ENCODE measurements around the gene FAM107B. TPM values are rescaled to one million over a fixed set of nuclear protein-coding genes. Genes with fewer than 3 reads are reported as not detected.

The FAM107B gene
- total and polyA plus RNA-seq, 2 experiments from 2014 or later, result 11.0 to 17.6 TPM

DNA sequence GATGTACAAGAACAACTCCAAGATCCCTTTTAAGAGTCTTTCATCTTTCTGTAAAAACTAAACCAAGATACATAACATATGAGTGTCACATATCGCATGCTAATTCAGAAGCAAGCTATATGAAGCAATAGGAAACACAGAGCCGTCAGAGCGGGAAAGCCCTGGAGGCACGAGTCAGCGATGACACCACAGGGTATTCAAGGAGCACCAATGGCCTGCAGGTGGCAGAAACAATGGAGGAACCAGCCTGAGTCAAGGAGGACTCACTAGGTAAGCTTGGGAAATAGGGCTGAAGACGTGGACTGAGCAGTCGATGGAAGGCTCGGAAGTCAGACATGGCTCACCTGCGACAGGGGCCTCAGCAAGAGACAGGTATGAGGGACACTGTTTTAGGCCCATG, 214.4 kb downstream of the FAM107B start:
- Histone ChIP-seq H3K4me2 (peak overlapping the region; percentile 27; the same call in 1 of the 2 replicates), H3K9me2 (ENCODE audit: insufficient read depth) (no peaks in the 10 kb centered on the region), H3K36me3 (ENCODE audit: insufficient read depth) (no peaks in the 10 kb centered on the region), H3K4me1 (ENCODE audit: insufficient read depth) (peaks cover 23% of the 10 kb centered on the region), H3K27ac (ENCODE audit: low read depth) (no peak overlapping the region), H3F3A (replicated peaks; ENCODE audit: low read depth) (no peaks in the 10 kb centered on the region), H3K27me3 (ENCODE audit: insufficient read depth) (no peaks in the 10 kb centered on the region), H3K79me2 (replicated peaks; ENCODE audit: insufficient read depth) (peaks cover 28% of the 10 kb centered on the region), H3K4me3 (no peak overlapping the region), H2AFZ (no peak overlapping the region), H4K20me1 (replicated peaks; ENCODE audit: insufficient read depth) (peaks cover 6% of the 10 kb centered on the region)
- ATAC-seq, result peak; percentile 62
- TF ChIP-seq ZNF114 (CRISPR knock-in tag; IDR thresholded peaks at IDR 0.05) (no peak), CREB1 (CRISPR knock-in tag; IDR thresholded peaks at IDR 0.05; ENCODE audit: low read depth) (peak; percentile 67), ZNF331 (CRISPR knock-in tag; IDR thresholded peaks at IDR 0.05; ENCODE audit: low read depth) (no peak)
- TF ChIP-seq, protein P1, sequence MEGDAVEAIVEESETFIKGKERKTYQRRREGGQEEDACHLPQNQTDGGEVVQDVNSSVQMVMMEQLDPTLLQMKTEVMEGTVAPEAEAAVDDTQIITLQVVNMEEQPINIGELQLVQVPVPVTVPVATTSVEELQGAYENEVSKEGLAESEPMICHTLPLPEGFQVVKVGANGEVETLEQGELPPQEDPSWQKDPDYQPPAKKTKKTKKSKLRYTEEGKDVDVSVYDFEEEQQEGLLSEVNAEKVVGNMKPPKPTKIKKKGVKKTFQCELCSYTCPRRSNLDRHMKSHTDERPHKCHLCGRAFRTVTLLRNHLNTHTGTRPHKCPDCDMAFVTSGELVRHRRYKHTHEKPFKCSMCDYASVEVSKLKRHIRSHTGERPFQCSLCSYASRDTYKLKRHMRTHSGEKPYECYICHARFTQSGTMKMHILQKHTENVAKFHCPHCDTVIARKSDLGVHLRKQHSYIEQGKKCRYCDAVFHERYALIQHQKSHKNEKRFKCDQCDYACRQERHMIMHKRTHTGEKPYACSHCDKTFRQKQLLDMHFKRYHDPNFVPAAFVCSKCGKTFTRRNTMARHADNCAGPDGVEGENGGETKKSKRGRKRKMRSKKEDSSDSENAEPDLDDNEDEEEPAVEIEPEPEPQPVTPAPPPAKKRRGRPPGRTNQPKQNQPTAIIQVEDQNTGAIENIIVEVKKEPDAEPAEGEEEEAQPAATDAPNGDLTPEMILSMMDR (conservative IDR thresholded peaks at IDR 0.05; ENCODE audit: low read depth in 2 of 2), result peak in 1 of 2 experiments; percentile 49; a peak in 2 of 4 replicates
- no peaks in the 10 kb centered on the region for H3K9me3 Mint-ChIP-seq
- H3K4me1 Mint-ChIP-seq, result peaks cover 54% of the 10 kb centered on the region
- no peak overlapping the region for H3K27ac Mint-ChIP-seq
- peak; percentile 59 for DNase-seq (ENCODE audit: low spot score)
- H3K4me3 Mint-ChIP-seq, result no peak overlapping the region
- H3K27me3 Mint-ChIP-seq (ENCODE audit: insufficient read depth, low read depth, poor library complexity), result peaks cover 8% of the 10 kb centered on the region
- H3K36me3 Mint-ChIP-seq (ENCODE audit: low read depth), result no peaks in the 10 kb centered on the region; the same call in 2 of the 3 replicates

DNA sequence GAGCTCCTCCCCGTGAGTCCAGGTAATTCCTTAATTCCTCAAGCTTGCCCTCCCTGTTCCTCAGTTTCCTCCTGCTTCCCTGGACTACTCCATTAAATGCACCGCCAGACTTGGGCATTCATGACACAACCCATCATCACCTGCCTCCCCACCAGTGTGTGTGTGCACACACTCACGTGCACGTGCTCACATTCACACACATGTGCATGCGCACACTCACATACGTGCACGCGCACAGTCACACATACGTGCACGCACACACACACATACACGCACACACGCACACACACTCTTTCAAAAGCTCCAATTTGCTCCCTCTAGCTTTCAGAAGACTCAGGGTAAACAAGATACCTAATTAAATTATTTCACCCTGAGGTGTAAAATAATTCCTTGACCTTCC, 216.7 kb downstream of the FAM107B start:
- Histone ChIP-seq H4K20me1 (replicated peaks; ENCODE audit: insufficient read depth) (peaks cover 3% of the 10 kb centered on the region; the same call in 1 of the 2 replicates), H3K9me2 (ENCODE audit: insufficient read depth) (no peaks in the 10 kb centered on the region), H3K4me2 (no peak overlapping the region), H2AFZ (no peak overlapping the region), H3K4me3 (no peak overlapping the region), H3K4me1 (ENCODE audit: insufficient read depth) (peaks cover 37% of the 10 kb centered on the region), H3K27ac (ENCODE audit: low read depth) (no peak overlapping the region), H3K36me3 (ENCODE audit: insufficient read depth) (no peaks in the 10 kb centered on the region), H3K27me3 (ENCODE audit: insufficient read depth) (no peaks in the 10 kb centered on the region), H3K79me2 (replicated peaks; ENCODE audit: insufficient read depth) (peaks cover 32% of the 10 kb centered on the region), H3F3A (replicated peaks; ENCODE audit: low read depth) (no peaks in the 10 kb centered on the region)
- Mint-ChIP-seq H3K4me1 (peaks cover 63% of the 10 kb centered on the region), H3K27ac (peak overlapping the region; percentile 67; the same call in 1 of the 2 replicates), H3K27me3 (ENCODE audit: insufficient read depth, low read depth, poor library complexity) (peaks cover 5% of the 10 kb centered on the region), H3K36me3 (ENCODE audit: low read depth) (no peaks in the 10 kb centered on the region), H3K4me3 (no peak overlapping the region), H3K9me3 (no peaks in the 10 kb centered on the region)
- DNase-seq (ENCODE audit: low spot score) (no peak), ATAC-seq (no peak)
- TF ChIP-seq, protein P1 (conservative IDR thresholded peaks at IDR 0.05; ENCODE audit: low read depth in 2 of 2), result no peak
- TF ChIP-seq STAT1 (IDR thresholded peaks at IDR 0.05; ENCODE audit: unreplicated experiment) (no peak), ZNF331 (CRISPR knock-in tag; IDR thresholded peaks at IDR 0.05; ENCODE audit: low read depth) (no peak), EZH2phosphoT487 (IDR thresholded peaks at IDR 0.05; ENCODE audit: unreplicated experiment) (no peak), ZNF114 (CRISPR knock-in tag; IDR thresholded peaks at IDR 0.05) (no peak)
- TF ChIP-seq, protein P2, sequence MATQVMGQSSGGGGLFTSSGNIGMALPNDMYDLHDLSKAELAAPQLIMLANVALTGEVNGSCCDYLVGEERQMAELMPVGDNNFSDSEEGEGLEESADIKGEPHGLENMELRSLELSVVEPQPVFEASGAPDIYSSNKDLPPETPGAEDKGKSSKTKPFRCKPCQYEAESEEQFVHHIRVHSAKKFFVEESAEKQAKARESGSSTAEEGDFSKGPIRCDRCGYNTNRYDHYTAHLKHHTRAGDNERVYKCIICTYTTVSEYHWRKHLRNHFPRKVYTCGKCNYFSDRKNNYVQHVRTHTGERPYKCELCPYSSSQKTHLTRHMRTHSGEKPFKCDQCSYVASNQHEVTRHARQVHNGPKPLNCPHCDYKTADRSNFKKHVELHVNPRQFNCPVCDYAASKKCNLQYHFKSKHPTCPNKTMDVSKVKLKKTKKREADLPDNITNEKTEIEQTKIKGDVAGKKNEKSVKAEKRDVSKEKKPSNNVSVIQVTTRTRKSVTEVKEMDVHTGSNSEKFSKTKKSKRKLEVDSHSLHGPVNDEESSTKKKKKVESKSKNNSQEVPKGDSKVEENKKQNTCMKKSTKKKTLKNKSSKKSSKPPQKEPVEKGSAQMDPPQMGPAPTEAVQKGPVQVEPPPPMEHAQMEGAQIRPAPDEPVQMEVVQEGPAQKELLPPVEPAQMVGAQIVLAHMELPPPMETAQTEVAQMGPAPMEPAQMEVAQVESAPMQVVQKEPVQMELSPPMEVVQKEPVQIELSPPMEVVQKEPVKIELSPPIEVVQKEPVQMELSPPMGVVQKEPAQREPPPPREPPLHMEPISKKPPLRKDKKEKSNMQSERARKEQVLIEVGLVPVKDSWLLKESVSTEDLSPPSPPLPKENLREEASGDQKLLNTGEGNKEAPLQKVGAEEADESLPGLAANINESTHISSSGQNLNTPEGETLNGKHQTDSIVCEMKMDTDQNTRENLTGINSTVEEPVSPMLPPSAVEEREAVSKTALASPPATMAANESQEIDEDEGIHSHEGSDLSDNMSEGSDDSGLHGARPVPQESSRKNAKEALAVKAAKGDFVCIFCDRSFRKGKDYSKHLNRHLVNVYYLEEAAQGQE (IDR thresholded peaks at IDR 0.05; ENCODE audit: unreplicated experiment), result no peak
- TF ChIP-seq, protein P3, sequence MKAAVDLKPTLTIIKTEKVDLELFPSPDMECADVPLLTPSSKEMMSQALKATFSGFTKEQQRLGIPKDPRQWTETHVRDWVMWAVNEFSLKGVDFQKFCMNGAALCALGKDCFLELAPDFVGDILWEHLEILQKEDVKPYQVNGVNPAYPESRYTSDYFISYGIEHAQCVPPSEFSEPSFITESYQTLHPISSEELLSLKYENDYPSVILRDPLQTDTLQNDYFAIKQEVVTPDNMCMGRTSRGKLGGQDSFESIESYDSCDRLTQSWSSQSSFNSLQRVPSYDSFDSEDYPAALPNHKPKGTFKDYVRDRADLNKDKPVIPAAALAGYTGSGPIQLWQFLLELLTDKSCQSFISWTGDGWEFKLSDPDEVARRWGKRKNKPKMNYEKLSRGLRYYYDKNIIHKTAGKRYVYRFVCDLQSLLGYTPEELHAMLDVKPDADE (IDR thresholded peaks at IDR 0.05), result no peak

Data from GM23338 (cell line).